A549 (cell line): ENCODE measurements around the gene DNM1. TPM values are rescaled to one million over a fixed set of nuclear protein-coding genes. Genes with fewer than 3 reads are reported as not detected.

Source experiments
- ATAC-seq, 2 experiments: fragments of 200-7000 bp in 1 of 2; fragments of >200 bp in 1 of 2; cut with Nextera tagmentation in 1 of 2; cut with Tn5 transposase in 1 of 2; 3 replicates each; pipeline versions ENCODE4 v1.8.0 to v1.9.1; 2018 to 2020; ENCODE audit warnings: mild to moderate bottlenecking in 1 of 2, moderate library complexity in 1 of 2
- CTCF ChIA-PET: fragments of 300-600 bp; sonication (Branson Sonifier 250); formaldehyde crosslinking; extraction: SDS; loops from one replicate; lab custom pipeline; 2021; ENCODE audit warnings: antibody characterized with exemption, inconsistent platforms; lab: Yijun Ruan, JAX
- POLR2A ChIA-PET: fragments of 350-600 bp; formaldehyde crosslinking; extraction: SDS; loops from one replicate; lab custom pipeline; 2021; ENCODE audit warnings: antibody characterized with exemption, inconsistent platforms; lab: Yijun Ruan, JAX
- DNase-seq, 2 experiments: peaks; one replicate each; pipeline versions ENCODE4 v3.0.0 to v3.0.0-alpha.2; 2011 to 2016; ENCODE audit warnings: low read depth in 1 of 2, low spot score in 1 of 2
- FAIRE-seq: peaks from 2 replicates; lab custom pipeline; 2011; peaks lifted over from hg19 to GRCh38; lab: Jason Lieb, UNC
- H3K27ac ChIP-seq, 2 experiments: fragments of >200 bp; sonication (Bioruptor Twin); formaldehyde crosslinking; 3 replicates each; pipeline ENCODE4 v1.5.1; 2016 to 2017
- H3K4me1 ChIP-seq: fragments of >200 bp; sonication (Bioruptor Twin); formaldehyde crosslinking; 3 replicates; pipeline ENCODE4 v1.6.1; 2016
- H3K4me2 ChIP-seq: fragments of >200 bp; sonication (Bioruptor Twin); formaldehyde crosslinking; 3 replicates; pipeline ENCODE4 v1.6.1; 2016
- H3K4me3 ChIP-seq: fragments of >200 bp; sonication (Bioruptor Twin); formaldehyde crosslinking; 3 replicates; pipeline ENCODE4 v1.5.1; 2016
- H3K9me3 ChIP-seq: fragments of >200 bp; sonication (Bioruptor Twin); formaldehyde crosslinking; 3 replicates; pipeline ENCODE4 v1.6.1; 2016
- ATOH8 ChIP-seq: fragments of 250-450 bp; sonication (Bioruptor Pico); IDR thresholded peaks from 2 replicates; pipeline ENCODE4 v1.5.0; 2020; ENCODE audit warnings: low read depth, mild to moderate bottlenecking, moderate library complexity
- BCL3 ChIP-seq: fragments of >200 bp; sonication (Bioruptor Twin); formaldehyde crosslinking; IDR thresholded peaks from 3 replicates; pipeline ENCODE4 v1.6.1; 2016
- CBX8 ChIP-seq: fragments of 200-600 bp; sonication (generic); IDR thresholded peaks from 2 replicates; pipeline ENCODE4 v1.6.1; 2016
- CHD4 ChIP-seq: fragments of 200-600 bp; sonication (generic); IDR thresholded peaks from 2 replicates; pipeline ENCODE4 v1.6.1; 2016; ENCODE audit warnings: antibody characterized with exemption, mild to moderate bottlenecking, borderline replicate concordance
- CTCF ChIP-seq: fragments of >200 bp; sonication (Bioruptor Twin); formaldehyde crosslinking; IDR thresholded peaks from 3 replicates; pipeline ENCODE4 v1.5.1; 2016
- E2F6 ChIP-seq: IDR thresholded peaks from 2 replicates; pipeline ENCODE4 v1.6.1; 2012; ENCODE audit warnings: low read depth, borderline replicate concordance
- ELK1 ChIP-seq: fragments of 150-350 bp; IDR thresholded peaks from 2 replicates; pipeline ENCODE4 v1.6.1; 2014; ENCODE audit warnings: low read depth, mild to moderate bottlenecking, low read length
- EP300 ChIP-seq, 2 experiments: fragments of >200 bp; sonication (Bioruptor Twin); formaldehyde crosslinking; IDR thresholded peaks; 2 replicates in 1 of 2; 3 replicates in 1 of 2; pipeline ENCODE4 v1.6.1; 2016 to 2017
- ESRRA ChIP-seq: fragments of 150-350 bp; IDR thresholded peaks from 2 replicates; pipeline ENCODE4 v1.6.1; 2014; ENCODE audit warnings: mild to moderate bottlenecking, low read length, borderline replicate concordance
- FOSB ChIP-seq: fragments of 250-450 bp; sonication (Bioruptor Pico); IDR thresholded peaks from 2 replicates; pipeline ENCODE4 v1.5.0; 2020; ENCODE audit warnings: mild to moderate bottlenecking, moderate library complexity
- FOSL2 ChIP-seq, 2 experiments: fragments of 450-650 bp in 1 of 2; fragments of >200 bp in 1 of 2; sonication (Bioruptor Twin) in 1 of 2; formaldehyde crosslinking; IDR thresholded peaks; 2 replicates each; pipeline versions ENCODE4 v1.5.0 to v1.6.1; 2016 to 2020; ENCODE audit warnings: mild to moderate bottlenecking in 1 of 2, moderate library complexity in 1 of 2
- FOXS1 ChIP-seq: fragments of 250-450 bp; sonication (Bioruptor Pico); IDR thresholded peaks from 2 replicates; pipeline ENCODE4 v1.5.0; 2020; ENCODE audit warnings: mild to moderate bottlenecking, moderate library complexity
- HDAC2 ChIP-seq: fragments of 200-600 bp; sonication (generic); IDR thresholded peaks from 2 replicates; pipeline ENCODE4 v1.6.1; 2016
- HMGXB4 ChIP-seq: fragments of 250-450 bp; sonication (Bioruptor Pico); IDR thresholded peaks from 2 replicates; pipeline ENCODE4 v1.5.0; 2021; ENCODE audit warnings: mild to moderate bottlenecking, moderate library complexity, borderline replicate concordance
- NFE2L2 ChIP-seq: fragments of 150-350 bp; conservative IDR thresholded peaks from 2 replicates; pipeline ENCODE4 v1.6.1; 2014; ENCODE audit warnings: low read length
- NR3C1 ChIP-seq: fragments of >200 bp; sonication (Bioruptor Twin); formaldehyde crosslinking; IDR thresholded peaks from 3 replicates; pipeline ENCODE4 v1.6.1; 2017
- PHF8 ChIP-seq: fragments of 200-600 bp; sonication (generic); IDR thresholded peaks from 2 replicates; pipeline ENCODE4 v1.6.1; 2016; ENCODE audit warnings: low read depth, mild to moderate bottlenecking, antibody characterized with exemption, moderate library complexity, borderline replicate concordance
- ZC3H11A ChIP-seq: fragments of 450-650 bp; IDR thresholded peaks from 2 replicates; pipeline ENCODE4 v1.6.1; 2014; ENCODE audit warnings: antibody characterized with exemption, mild to moderate bottlenecking
- ZSCAN20 ChIP-seq: fragments of 250-450 bp; sonication (Bioruptor Pico); IDR thresholded peaks from 2 replicates; pipeline ENCODE4 v1.8.0; 2022; ENCODE audit warnings: mild to moderate bottlenecking, moderate library complexity
- WGBS: methylation state at CpG from one replicate; pipeline ENCODE4 v1.1.6; 2017; ENCODE audit errors: missing lambda C conversion rate; 5-methylcytosine and 5-hydroxymethylcytosine counted together
- polyA plus RNA-seq, 4 experiments: library from polyadenylated mRNA; depleted of rRNA in 3 of 4; stranded (reverse); fragments of >200 nt; fragmentation: RNase III in 1 of 4; extraction: RNeasy Plus Mini Kit Qiagen cat#74134 plus additional on column Dnase treatment in 1 of 4; gene quantifications; 2 replicates in 3 of 4; 3 replicates in 1 of 4; pipeline ENCODE4 v1.2.3, GENCODE V29; 2011 to 2017

The DNM1 gene
- polyA plus RNA-seq, 2 of the 4 experiments (the other 2 are of a cell fraction) = 60.2 to 139 TPM

- 85% methylated on average over 9 of the region's 9 CpGs for WGBS
- H3K4me1 ChIP-seq = no peaks in the 10 kb centered on the region
- H3K4me3 ChIP-seq = no peak overlapping the region
- H3K27ac ChIP-seq = no peak overlapping the region
- no peaks in the 10 kb centered on the region for H3K9me3 ChIP-seq
- POLR2A ChIA-PET = no interaction called here
- no peak for DNase-seq
- no peak for FAIRE-seq
- no peak for TF ChIP-seq NFE2L2
- no peak overlapping the region for H3K4me2 ChIP-seq
- CTCF ChIA-PET = interaction anchor here (1.0 to 2.5 kb wide), 6 partner anchors 9 to 104 kb away, joined by 3 to 12 read pairs (median 4); no protein-coding TSS in a partner anchor
- no peak for ATAC-seq
These were observed 56.0 kb downstream of the DNM1 start for GRCh38 chr9:128259156-128259555.

- no peak for ATAC-seq
- TF ChIP-seq ATOH8 (CRISPR knock-in tag) (no peak), HMGXB4 (CRISPR knock-in tag) (no peak), CTCF (no peak), CHD4 (no peak), ELK1 (no peak), ESRRA (no peak), PHF8 (no peak), NR3C1 (no peak), HDAC2 (no peak), ZC3H11A (no peak), CBX8 (no peak), E2F6 (no peak), ZSCAN20 (no peak), EP300 (IDR thresholded peaks at IDR 0.05) (no peak), BCL3 (no peak), FOXS1 (CRISPR knock-in tag) (no peak), FOSL2 (IDR thresholded peaks at IDR 0.05) (no peak), FOSL2 (CRISPR knock-in tag; IDR thresholded peaks at IDR 0.05) (no peak), FOSB (no peak)
- 96% methylated on average over 17 of the region's 17 CpGs for WGBS
- Histone ChIP-seq H3K27ac (no peak overlapping the region), H3K9me3 (no peaks in the 10 kb centered on the region), H3K4me2 (no peak overlapping the region), H3K4me1 (no peaks in the 10 kb centered on the region), H3K4me3 (no peak overlapping the region)
- CTCF ChIA-PET = interaction anchor here (0.8 to 1.5 kb wide), 6 partner anchors 10 to 102 kb away, joined by 3 to 5 read pairs (median 3); partner anchors contain the start of genes GOLGA2 and SWI5
- FAIRE-seq = no peak
- no peak for DNase-seq
- POLR2A ChIA-PET = interaction anchor here (0.8 kb wide), 1 partner anchor 16 kb away, joined by 3 read pairs; the partner anchor contains the start of genes GOLGA2 and SWI5
These were observed 57.2 kb downstream of the DNM1 start for GRCh38 chr9:128260340-128260739.
